GM12874 (cell line): ENCODE results near the gene PCGF3.
A peak's percentile ranks its signal among the peaks of the same experiment; 100 is the strongest.

Experiments used
- CTCF ChIP-seq: IDR thresholded peaks from 2 replicates; pipeline ENCODE4 v1.5.1; 2011; ENCODE audit warnings: low read depth, mild to moderate bottlenecking, control low read depth, low read length, moderate library complexity; ENCODE audit not compliant: insufficient read depth

The PCGF3 gene

GRCh38 chr4:683982-684622 lies 21.5 kb upstream of the PCGF3 start:
- peak; percentile 70 for TF ChIP-seq CTCF

- TF ChIP-seq CTCF, result no peak
These were observed 20.9 kb upstream of the PCGF3 start for GRCh38 chr4:684623-685327.

DNA sequence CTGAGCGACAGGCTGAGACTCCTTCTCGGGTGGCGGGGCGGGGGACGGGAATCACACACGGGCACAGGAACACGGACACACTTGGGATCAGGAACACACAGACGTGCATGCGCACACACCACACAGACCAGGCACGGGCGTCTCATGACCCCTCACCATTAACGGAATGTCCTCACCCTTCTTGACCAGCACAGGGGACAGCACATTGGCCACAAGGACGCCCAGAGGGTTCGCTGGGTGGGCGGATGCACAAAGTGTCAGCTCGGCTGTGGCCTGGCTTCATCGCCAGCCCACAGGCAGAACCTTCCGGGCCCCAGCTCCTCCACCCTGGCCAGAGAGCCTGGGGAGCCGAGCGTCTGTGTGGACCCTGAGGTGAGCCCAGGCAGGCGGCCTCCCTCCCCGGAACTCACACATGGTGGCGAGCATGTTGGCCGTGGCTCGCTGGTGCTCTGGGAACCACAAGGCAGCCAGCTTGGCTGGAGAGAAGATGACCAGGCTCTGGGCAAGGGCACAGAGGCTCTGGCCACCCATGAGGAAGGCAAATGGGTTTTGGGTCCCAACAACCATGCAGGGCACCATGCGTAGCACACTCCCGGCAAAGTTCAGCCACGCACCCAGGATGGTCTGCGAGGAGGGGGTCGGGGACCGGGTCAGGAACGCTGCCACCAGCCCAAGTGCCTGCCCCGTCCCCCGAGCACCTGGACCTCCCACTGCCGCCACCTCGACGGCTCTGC lies 19.8 kb upstream of the PCGF3 start:
- TF ChIP-seq CTCF, result no peak

DNA sequence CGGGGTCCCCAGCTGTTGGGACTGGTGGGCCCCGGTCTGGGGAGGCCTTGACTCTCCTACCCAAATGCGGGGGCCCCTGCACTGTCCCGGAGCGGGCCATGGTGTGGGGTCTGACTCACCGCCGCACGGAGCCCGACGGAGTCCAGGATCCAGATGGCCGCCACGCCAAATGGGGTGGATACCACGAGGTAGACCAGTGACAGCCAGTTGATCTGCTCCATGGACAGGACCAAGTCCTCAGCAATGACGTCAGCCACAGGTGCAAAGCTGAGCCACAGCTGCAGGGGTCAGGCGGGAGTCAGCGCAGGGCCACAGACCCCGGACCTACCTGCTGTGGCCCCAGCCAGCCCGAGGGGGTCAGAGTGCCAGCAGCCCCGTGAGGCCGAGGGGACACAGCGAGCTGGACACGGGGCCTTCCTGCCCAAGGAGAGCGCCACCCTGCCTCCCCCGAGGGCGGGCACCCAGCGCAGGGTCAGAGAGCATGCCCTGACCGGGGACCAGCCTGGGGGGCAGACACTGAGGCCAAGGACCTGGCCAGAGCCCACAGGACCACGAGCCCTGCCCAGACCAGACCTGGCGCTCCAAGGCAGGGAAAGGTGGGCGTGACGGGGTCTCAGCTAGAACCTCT lies 19.1 kb upstream of the PCGF3 start:
- no peak for TF ChIP-seq CTCF

DNA sequence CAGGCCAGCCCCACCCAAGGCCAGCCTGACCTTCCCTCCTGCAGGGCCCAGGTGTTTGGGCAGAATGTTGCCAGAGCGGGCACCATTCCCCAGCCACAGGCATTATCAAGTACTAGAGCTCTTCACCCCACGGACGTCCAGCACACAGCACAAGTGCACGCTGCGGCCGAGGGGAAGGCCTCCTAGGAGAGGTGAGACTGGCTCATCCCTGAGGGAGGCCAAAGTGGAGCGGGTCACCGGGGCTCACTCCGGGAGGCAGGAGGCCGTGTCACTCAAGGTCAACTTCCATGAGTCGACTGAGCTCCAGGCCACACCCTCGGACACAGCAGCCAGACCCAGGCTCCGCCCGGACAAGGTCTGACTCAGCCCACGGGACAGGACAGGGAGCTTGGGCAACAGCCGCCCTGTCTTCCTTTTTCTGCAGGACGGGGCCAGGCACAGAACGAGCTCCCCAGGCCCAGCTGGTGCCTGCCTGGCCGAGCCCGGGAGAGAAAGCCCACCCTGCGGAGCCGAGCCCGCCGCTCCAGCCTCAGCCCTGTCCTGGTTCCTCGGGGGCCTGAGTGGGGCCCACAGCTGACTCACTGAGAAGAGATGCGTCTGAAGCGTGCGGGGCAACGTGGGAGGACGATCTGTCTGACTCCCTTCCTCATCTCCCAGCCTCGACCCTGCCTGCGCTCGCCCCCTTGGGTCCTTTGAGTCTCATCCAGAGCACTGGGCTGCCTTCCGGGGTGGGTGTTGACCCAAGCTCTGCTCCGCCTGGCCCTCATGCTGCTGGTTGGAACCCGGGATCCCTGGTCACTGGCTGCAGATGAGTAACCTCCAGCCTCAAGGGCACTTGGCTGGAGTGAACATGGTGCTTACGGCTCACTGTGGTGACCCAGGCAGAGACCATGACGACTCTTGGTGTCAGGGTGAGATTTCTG lies 18.3 kb upstream of the PCGF3 start:
- TF ChIP-seq CTCF, result no peak

DNA sequence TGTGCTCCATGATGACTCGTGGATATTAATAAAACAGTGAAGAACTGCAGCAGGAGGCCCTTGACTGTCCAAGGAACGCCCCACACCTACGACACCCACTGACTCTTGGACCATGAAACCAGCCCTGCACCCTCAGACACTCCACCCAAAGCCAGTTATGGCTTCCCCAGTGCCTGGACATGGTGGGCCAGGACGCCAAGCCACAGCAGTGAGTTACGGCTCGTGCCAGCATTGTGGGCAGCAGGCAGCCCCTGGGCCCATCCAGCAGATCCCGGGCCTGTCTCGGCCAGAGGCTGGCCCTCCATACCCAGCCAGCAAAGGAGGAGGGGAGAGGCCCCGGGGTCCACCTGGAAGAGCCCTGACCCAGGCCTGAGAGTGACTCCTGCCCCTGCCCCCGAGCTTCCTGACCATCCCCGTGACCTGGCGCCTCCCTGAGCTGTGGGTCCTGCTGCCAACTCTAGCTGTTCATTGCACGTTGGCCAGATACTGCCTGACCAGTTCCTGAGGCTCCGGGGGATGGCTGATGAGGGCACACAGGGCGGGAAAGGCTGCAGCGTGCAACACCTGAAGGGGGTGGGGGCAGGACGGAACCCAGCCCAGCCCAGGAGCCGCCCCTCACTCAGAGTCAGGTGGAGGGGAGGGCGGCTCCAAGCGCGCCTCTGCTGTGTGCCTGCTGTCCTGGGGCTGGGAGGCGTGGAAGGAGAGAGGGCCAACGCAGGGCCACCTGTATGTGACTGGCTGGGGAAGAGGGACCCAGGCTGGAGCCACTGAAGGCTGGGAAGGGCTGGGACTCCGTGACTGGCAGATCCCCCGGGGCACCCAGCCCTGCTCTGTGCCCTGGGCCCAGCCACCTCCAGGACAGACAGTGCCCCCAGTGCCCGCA lies 17.4 kb upstream of the PCGF3 start:
- TF ChIP-seq CTCF, result no peak
